Stimulated activated CD8-positive, alpha-beta memory T cell treated with anti-CD3 and anti-CD28 coated beads, Interleukin-7, amount 100 ng/mL, for 48 hours (primary cell): ENCODE data around the gene STON2.

ENCODE experiments used
- DNase-seq, 2 donors: peaks; one replicate each; pipeline ENCODE4 v3.0.0-alpha.2; 2020; ENCODE audit warnings: low read depth in 1 of 2; ENCODE audit errors: extremely low read depth in 1 of 2

The STON2 gene

DNA sequence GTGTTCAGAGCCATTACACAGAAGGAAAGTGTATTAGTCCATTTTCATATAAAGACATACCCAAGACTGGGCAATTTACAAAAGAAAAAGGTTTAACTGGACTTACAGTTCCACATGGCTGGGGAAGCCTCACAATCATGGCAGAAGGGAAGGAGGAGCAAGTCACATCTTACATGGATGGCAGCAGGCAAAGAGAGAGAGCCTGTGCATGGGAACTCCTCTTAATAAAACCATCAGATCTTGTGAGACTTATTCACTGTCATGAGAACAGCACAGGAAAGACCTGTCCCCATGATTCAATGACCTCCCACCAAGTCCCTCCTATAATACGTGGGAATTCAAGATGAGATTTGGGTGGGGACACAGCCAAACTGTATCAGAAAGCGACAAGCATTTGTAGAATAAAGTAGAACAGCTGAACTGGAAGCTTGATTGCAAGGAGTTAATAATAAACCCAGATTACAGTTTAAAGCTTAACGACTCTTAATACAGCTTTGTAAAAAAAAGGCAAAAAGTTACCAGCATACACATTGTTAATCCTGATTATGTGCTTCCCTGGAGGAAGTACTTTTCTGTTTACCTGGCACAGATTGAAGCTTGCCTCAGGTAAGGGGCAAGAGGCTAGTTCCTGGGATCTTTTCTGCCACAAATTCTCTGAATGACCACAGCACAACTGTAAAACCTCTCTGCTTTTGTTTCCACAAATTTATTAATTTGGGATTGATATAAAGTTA lies 18.1 kb upstream of the STON2 start:
- no peak for DNase-seq

DNA sequence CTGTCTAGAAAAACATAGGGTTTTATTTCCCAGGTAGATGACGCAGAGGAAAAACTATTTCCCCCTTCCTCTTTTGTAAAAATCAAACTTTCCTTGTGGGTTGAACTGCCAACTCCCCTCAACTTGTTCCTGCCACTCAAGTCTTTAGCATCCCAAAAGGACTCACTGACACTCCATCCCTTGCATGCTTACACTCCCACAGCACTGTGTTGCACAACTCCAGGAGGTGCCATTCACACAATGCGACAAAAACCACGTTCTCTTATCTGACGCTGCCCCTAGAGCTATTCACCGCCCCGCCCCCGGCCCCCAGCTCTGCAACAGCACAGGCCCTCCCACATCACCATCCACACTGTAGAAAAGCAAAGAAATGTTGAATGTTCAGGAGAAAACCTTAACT lies 16.9 kb upstream of the STON2 start:
- DNase-seq = no peak

DNA sequence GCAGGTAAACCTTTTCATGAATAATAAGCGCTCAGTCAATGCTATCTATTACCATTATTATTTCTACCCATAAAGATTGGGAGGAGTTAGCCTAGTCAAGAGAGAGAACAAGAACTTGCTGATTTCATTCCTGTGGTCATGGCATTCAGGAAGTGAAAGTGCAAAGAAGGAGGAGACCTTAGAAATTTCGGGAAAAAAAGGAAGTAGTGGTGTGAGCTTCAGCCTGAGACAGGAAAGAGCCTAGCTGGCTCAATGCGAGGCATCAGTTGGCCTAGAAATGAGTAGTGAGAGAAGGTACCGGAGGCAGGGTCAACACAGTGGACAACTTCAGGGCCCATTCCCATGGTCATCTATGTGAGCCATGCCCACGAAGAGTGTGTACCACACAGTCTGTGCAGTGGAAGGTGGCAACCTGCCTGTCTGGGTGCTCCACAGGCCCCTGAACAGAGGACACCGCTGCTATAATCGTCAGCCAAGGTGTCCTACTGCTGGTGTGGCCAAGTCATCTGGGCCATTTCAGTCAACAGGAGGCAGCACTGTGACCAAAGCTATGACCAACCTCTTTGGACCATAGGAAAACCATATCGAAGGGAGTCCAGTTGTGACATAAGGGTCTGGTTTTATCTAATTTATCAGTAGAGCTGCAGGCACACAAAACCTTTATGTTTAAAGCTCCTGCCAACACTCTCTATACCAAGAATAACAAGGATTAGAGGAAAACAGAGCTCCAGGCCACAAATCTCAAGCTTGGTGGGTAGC lies 16.2 kb upstream of the STON2 start:
- no peak for DNase-seq

DNA sequence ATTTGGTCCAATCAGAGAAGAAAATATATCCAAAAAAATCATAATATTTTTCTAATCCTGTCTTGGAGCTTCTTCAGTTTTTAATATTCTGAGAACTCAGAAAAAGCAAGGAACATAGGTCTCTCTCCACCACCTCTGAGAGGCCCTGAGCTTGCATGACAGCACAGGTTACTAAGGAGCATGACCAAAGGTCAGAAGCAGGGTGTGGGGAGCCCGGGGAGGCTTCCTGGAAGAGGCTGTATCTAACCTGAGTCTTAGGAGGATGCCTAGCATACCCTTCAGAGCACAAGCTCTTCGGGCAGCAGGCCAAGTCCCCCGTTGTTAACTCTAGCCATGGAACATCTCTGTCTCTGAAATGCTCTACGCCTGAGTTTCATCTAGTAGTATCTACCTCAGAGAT lies 15.7 kb upstream of the STON2 start:
- no peak for DNase-seq

DNA sequence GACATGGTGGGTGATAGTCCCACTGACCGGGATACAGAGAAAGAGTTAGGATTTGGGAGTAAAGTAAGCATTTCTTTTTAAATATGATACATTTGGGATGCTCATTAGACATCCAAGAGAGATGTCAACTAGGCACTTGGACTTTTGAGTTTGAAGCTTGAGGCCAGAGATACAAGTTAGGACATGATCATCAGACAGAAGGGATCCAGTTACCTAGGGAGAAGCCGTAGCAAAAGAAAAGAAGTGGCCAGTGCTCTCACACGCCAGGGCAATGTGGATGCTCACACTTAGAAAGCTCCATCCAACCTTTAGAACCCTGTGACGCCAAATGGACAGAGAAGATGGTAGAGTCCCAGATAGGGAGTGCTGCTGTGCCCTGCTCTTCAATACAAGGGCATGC lies 14.0 kb upstream of the STON2 start:
- no peak for DNase-seq

DNA sequence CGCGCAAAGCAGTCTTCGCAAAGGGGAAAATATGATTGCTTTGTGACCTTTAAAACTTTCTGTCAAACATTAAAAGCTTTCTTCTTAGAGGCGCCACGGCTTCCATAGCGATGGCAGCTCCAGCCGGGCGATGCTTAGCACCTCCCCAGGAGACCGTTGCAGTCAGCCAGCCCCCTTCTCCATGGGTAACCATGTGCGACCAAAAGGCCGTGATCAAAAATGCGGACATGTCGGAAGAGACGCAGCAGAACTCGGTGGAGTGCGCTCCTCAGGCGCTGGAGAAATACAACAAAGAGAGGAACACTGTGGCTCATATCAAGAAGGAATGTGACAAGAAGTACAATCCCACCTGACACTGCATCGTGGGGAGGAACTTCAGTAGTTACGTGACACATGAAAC lies 12.7 kb upstream of the STON2 start:
- DNase-seq = no peak

DNA sequence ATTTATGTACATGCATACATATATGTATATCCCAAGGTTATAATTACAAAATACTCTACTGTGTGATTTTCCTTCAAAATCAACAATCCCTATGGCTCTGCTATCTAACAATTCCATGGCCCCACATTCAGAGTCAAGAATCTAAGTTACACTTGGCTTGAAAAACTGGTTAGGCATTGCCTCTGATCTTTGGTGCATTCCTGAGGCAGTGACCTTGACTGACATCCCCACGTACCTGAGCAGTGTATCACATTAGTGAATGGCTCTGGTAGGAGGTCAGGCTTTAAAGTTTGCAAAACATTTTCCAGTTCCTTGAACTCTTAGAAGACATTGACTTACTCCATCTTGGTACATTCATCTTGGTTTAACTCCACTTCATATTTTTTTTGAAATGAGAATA lies 8.5 kb upstream of the STON2 start:
- DNase-seq = no peak

DNA sequence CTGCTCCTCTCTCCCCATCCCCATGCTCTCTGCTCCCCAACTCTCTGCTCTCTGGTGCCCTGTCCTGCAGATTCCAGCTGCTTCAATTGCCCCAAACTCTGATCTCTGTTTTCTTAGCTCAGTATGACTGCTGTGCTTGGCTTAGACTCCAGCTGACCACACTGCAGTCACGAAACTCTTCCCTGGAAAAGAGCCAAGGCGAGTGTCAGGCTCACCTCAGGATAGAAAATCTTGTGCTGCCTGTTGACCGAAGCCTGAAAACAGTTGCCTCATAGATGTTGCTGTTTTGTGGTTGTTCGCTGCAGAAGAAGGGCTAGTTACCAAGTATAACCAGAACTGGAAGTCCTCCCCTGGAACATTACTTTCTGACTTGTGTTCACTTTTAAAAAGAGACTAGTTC lies 6.7 kb upstream of the STON2 start:
- no peak for DNase-seq

DNA sequence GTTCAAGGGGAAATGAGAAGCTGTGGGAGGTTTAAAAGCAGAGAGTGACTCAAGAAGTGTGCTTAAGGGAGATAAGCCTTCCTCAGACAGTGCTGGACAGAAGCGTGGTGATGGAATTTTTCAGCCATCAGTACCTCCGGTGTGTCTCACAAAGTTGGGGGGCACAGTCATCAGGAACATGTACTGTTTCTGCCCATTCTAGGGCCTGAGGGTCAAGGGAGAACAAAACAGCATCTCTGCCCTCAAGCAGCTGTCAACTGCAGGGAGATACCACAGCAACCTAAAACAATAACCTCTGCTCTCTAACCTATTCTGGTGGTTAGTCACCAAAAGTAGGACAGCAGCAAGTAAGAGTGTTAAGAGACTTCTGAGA lies 2.0 kb upstream of the STON2 start:
- DNase-seq = no peak

DNA sequence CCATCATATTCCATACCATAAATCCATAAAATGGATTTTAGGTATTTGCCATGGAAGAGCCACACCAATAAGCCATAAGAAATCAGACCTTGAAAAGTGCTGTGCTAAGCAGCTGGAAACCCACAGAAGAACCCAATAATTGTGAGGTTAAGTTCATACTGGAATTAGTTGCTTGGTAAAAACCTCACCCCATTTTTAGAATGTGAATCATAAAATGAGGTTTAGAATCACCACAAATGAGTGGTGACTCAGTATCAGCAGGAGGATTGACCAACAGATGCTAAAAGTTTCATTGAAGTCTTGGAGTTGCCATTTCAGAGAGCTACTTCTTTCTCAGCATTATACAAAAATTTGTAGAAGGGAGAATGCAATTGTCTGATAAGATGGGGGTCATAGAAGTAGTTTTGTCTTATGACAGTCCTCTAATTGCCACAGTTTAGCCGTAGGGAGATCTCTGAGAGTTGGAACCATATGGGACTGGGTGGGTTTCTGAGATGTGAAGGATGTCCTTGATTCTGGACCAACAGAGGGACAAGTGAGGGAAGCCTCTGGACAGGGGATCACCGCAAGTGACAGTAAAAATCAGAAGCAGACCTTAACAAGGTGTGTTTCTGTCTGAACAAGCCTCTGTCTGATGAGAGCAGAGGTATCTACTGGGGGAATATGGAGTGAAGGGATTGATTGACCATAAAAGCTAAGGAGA lies 1.4 kb upstream of the STON2 start:
- no peak for DNase-seq

DNA sequence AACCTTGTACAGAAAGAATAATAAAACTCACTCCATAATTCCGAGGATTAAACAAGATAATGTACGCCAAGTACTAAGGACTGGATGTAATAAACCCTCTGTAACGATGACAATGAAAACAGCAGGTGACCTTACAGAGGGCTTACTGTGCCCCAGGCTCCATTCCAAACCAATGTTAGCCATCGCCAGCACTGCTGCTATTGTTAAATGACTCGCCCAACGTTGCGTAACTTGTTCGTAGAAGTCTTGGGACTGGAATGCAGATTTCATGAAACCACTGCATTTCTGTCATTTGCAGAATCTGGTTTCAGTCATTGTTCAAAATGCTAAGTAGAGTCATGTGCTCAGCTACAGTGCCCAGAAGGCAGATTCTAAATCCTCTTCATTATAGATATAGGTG lies 728 bp upstream of the STON2 start:
- DNase-seq = peak in 1 of 2 donors; percentile 45

DNA sequence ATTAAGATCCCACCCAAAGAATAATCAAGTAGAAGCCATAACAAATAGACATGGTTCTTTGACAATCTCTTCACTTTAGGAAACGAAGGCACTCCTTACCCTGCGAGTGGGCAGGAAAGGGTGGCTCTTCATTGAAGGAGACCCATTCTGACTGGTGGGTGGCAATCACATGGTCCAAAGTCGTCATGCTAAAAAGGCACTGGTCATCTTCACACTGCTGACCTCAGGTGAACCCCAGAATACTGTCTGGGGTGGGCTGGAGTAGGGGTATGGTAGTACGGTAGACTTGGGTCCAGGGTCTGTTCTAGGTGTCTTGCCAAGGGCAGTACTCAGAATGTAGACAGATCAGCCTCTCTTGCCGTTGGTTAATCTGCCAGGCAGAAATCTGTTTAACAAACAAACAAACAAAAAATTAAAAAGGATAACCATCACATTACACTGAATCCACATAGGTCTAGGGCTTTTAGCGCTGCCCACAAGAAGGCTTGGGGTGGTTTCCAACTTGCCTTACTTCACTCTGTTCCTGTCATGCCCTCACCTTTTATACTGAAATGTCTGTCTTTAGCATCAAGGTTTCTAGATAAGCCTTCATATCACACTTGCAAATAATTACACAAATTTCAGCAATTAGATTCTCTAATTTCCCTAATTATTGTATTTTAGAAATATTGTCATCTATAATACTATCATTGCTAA lies 1.8 kb downstream of the STON2 start:
- no peak for DNase-seq

DNA sequence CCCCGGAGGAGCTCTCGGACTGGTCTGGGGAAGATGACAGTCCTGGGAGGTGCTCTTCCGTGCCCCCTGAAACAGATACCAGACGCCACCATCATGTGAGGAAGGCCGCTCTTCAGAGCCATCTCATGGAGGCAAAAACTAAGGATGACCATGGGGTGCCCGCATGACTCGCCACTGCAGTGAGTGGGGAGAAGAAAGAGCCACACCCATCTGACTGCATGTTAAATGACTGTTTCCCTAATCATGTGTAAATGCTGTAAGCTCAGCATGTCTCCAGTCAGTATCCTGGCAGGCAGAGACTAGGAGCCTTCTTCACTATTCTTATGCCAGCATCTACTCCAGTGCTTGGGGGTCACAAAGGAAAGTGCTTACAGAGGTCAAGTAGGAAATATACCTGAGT lies 4.0 kb downstream of the STON2 start:
- DNase-seq = no peak

DNA sequence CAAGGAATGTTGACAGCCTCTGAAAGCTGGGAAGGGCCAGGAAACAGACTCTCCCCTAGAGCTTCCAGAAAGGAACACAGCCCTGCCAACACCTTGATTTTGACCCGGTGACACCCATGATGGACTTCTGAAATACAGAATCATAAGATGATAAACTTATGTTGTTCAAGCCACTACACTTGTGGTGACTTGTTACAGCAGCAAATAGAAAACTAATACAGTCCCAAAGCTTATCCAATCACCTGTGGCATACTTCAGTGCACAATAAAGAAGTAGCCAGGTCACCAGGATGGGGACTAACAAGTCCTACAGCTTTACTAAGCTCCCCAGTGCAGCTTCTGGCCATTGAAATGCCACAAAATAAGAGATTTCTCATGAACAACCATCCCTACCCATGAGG lies 5.4 kb downstream of the STON2 start:
- DNase-seq = no peak

DNA sequence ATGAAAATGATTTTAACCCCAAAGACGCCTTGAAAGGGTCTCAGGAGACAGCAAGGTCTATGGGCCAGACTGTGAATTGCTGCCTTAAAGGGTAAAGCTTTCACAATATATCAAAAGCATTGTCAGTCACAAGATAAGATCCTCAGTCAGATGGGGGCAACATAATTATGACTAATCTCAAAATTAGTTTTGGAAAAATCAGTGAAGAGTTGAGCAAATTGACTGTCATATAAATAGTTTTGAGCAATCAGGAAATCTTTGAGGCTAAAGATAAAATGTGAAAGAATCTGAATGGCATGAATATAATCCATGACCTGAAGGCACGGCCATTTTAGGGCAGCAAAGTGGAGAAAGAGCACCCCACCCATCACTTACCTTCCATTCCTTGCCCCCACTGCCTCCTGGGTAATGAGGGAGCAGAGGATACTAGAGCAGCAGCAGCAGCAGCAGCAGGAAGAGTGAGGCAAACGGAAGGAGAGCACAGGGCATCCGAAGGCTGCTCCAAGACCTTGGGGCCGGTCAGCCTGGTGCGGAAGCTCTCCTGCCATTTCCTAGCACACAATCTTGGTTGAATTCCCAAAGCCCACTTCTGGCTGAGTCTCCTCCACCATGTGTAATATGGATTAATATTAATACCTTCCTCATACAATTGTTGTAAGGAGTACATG lies 7.0 kb downstream of the STON2 start:
- DNase-seq = no peak

DNA sequence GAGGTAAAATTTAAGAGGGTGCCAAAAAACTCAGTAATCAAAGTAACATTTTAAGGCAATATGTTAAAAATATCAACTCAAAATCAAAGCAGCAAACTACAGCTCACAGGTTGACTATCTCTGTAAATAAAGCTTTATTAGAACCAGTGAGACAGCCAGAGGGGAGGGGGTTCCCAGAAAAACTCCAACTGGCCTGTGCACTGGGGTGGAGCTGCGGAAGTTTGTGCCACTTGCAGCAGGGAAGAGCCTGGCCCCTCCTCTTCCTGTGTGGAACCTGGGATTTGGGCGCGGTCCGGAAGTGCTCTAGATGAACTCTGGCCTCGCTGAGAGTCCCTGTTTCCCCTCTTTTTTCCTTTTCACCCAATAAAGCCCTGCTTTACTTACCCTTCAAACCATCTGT lies 8.1 kb downstream of the STON2 start:
- no peak for DNase-seq

DNA sequence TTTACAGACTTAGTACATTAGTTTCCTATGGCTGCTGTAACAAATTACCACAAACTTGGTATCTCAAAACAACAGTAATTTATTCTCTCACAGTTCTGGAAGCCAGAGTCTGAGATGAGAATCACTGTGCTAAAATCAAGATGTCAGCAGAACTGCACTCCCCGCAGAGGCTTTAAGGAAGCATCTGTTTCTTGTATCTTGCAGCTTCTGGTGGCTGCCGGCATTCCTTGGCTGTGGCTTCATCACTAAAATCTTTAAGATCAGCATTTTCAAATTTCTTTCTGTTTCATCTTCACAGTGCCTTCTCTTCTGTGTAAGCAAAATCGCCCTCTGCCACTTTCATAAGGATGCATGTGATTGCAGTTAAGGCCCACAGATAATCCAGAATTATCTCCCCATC lies 9.4 kb downstream of the STON2 start:
- DNase-seq = no peak

DNA sequence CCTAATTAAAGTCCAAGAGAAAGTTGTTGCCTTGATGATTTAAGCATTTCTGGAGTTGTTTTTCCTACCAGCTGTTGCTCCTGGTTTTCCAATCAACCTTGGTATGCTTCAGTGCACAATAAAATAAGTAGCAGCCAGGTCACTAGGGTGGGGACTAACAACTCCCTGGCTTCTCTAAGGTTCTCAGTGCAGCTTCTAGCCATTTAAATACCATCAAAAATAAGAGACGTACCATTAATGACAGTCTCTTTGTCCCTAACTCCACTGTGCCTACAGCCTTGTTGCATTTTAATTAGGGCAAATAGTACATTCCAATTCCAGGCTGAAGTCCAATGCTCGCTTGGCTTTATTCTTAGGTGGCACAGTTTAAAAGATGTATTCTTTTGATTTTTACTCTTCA lies 11.8 kb downstream of the STON2 start:
- DNase-seq = no peak

DNA sequence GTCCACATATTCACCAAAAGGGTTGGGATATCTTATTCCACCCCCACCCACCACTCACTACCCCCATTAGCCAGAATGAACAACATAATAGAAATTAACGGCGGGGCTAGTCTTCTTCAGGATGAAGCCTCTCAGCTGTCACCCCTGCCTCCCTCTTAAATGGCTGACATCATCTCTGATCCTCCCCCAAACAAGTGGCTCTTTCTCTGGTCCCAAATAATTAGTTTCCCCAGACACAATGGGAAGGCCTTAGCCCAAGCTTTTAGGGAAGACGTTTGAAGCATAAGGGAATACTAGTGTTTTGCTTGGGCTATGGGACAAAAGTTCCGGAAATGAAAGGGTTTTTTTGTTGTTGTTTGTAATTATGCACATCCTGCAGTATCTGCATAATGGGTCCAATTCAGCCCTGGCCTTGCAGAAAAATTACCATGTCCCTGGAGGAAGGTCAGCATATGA lies 13.8 kb downstream of the STON2 start:
- DNase-seq = no peak

DNA sequence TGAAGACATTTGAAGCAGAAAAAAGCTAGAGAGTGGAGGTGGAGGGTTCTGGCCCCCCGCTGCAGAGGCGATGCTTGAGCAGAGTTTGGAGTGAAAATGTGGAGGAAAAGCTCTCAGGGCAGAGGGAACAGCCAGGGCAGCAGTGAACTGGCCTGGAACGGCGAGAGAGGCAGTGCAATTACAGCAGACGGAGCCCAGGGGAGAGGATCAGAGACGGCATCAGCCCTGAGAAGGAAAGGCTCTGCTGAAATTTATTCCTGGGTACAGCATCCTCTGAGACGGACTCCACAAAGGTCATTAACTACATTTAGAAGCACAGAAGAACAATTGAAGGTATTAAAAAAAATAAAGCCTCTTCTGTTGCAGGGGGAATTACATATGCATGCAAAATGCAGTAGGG lies 14.2 kb downstream of the STON2 start:
- no peak for DNase-seq

DNA sequence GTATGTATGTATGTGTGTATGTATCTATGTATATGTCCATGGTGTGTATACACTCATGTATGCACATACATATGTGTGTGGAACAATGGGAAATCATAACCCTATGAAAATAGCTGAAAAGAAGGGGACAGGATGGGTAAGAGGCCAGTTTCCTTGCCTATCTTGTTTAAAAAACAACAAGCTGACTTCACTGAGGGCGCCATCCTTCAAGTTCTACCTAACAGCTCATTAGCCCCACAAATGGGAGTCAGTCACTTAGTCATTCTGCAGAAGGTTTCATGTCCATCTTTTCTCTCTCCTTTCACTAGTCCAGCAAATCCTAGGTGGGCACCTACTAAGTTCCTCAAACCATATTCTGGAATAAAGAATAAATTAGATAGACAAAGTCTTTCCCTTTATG lies 14.7 kb downstream of the STON2 start:
- no peak for DNase-seq
